SH-SY5Y (cell line): ENCODE data around the gene FGF10.

Experiments used
- GATA2 ChIP-seq: IDR thresholded peaks from 2 replicates; pipeline ENCODE4 v1.6.1; 2011; ENCODE audit warnings: mild to moderate bottlenecking, low read depth, low read length
- GATA3 ChIP-seq: IDR thresholded peaks from 2 replicates; pipeline ENCODE4 v1.6.1; 2011; ENCODE audit warnings: low read depth, mild to moderate bottlenecking, low read length, moderate library complexity

Gene FGF10

DNA sequence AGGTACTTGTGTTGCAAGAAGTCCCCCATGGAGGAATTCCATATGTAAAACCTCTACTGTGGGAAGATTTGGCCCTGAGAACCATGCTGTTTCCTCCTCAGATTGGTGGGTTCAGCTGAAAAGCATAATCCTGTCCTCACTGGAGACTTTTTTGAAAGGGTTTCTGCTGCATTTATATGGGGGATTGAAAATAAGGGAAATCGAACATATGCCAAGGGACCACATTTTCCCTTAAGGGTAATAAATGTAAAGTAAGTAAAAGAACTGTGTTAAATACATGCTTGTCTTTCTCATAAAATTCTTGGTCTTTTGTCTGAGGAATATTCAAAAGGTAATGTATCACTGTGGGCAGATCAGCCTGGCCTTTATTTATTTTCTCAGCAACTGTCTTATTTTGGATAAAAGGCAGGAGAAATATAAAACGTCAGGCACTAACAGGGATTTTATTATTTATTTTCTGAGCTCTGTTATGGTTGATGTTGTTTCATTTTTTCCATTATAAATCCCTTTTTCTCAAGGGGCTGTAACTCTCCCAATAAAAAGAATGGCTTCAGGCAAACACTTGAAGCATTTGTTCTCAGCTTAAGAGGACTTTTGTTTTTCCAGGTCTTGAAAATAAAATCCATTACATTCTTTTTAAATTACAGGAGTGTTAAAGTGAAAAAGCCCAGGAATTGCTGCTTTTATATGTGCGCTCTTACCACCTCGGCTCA lies 131.4 kb downstream of the FGF10 start:
- no peak for TF ChIP-seq GATA2
- no peak for TF ChIP-seq GATA3

DNA sequence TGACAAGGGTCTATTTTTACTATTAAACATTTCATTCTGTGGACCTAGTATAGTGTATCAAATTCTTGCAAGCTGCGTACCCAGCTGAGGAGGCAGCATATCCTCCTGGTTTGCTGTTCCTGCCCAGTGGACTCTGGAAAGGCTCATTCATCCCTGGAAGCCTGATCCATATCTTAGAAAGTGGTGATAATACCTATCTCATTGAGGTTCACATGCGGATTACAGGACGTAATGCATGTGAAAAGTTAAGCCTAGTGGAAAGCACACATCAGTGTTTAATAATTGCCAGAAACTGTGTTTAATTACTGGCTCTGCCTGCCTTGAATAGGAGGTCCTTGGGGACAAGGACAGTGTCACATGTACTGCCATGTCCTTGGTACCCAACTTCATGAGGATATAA lies 132.0 kb downstream of the FGF10 start:
- TF ChIP-seq GATA3 (no peak), GATA2 (no peak)
